ENCODE results near the gene MFAP5. TPM values are rescaled to one million over a fixed set of nuclear protein-coding genes. Genes with fewer than 3 reads are reported as not detected.
A peak's percentile ranks its signal among the peaks of the same experiment; 100 is the strongest.

Gene MFAP5
- total RNA-seq, 1 experiment from 2014 or later: 0.96 TPM

GRCh38 chr12:8658346-8658745, 4.3 kb downstream of the MFAP5 start:
- Mint-ChIP-seq H3K36me3 (no peaks in the 10 kb centered on the region), H3K27me3 (ENCODE audit: low read depth) (no peaks in the 10 kb centered on the region), H3K4me3 (no peak overlapping the region), H3K4me1 (peaks cover 9% of the 10 kb centered on the region), H3K9me3 (no peaks in the 10 kb centered on the region), H3K27ac (0 out of 2 replicates have a peak overlapping the region, but pooled peaks have one; percentile 30)
- POLR2A ChIA-PET: interaction anchor here (0.6 kb wide), 1 partner anchor 139 kb away, joined by 3 read pairs; no protein-coding TSS in a partner anchor
- DNase-seq (ENCODE audit: low spot score) (no peak), ATAC-seq (peak; percentile 78)
- CTCF ChIA-PET: interaction anchor here (0.9 to 5.9 kb wide), 9 partner anchors 23 to 391 kb away, joined by 3 to 49 read pairs (median 34); partner anchors contain the start of gene A2ML1
- TF ChIP-seq ZNF281 (CRISPR knock-in tag; IDR thresholded peaks at IDR 0.05): no peak
- no peak for TF ChIP-seq GTF2I (CRISPR knock-in tag; conservative IDR thresholded peaks at IDR 0.05)
- TF ChIP-seq CREM (CRISPR knock-in tag; IDR thresholded peaks at IDR 0.05): no peak
- no peak for TF ChIP-seq SOX15 (CRISPR knock-in tag; IDR thresholded peaks at IDR 0.05)
- no peak for TF ChIP-seq FOXP4 (CRISPR knock-in tag; IDR thresholded peaks at IDR 0.05)
- no peak for TF ChIP-seq TP53 (CRISPR knock-in tag; IDR thresholded peaks at IDR 0.05)
- TF ChIP-seq GABPB1 (CRISPR knock-in tag; IDR thresholded peaks at IDR 0.05): no peak
- TF ChIP-seq ZNF425 (CRISPR knock-in tag; conservative IDR thresholded peaks at IDR 0.05): no peak
- no peak for TF ChIP-seq ZBTB21 (CRISPR knock-in tag; IDR thresholded peaks at IDR 0.05; ENCODE audit: borderline replicate concordance)
- no peak for TF ChIP-seq NR3C1 (CRISPR knock-in tag; conservative IDR thresholded peaks at IDR 0.05; ENCODE audit: low read depth)
- TF ChIP-seq SP1 (CRISPR knock-in tag; conservative IDR thresholded peaks at IDR 0.05): no peak
- TF ChIP-seq TEAD1 (CRISPR knock-in tag; IDR thresholded peaks at IDR 0.05): no peak
- TF ChIP-seq NFE2L1 (CRISPR knock-in tag; IDR thresholded peaks at IDR 0.05): no peak
- TF ChIP-seq CDX4 (CRISPR knock-in tag; IDR thresholded peaks at IDR 0.05; ENCODE audit: borderline replicate concordance): no peak
- no peak for TF ChIP-seq TEAD4 (CRISPR knock-in tag; IDR thresholded peaks at IDR 0.05)
- TF ChIP-seq FOXP1 (CRISPR knock-in tag; IDR thresholded peaks at IDR 0.05; ENCODE audit: borderline replicate concordance): no peak
- TF ChIP-seq STAT6 (CRISPR knock-in tag; conservative IDR thresholded peaks at IDR 0.05; ENCODE audit: low read depth): no peak

Data from WTC11 (cell line).